H4 (cell line): ENCODE results near the gene MMP8. TPM values are rescaled to one million over a fixed set of nuclear protein-coding genes. Genes with fewer than 3 reads are reported as not detected.

ENCODE experiments used
- total RNA-seq: library from RNA; depleted of rRNA; stranded (reverse); fragments of >200 nt; shearing (Covaris generic); gene quantifications from 2 replicates; pipeline ENCODE4 v1.2.3, GENCODE V29; 2014; rRNA removed

The MMP8 gene
- total RNA-seq, 1 experiment from 2014 or later = not detected

Other genes with a start within 250 kb of the MMP8 start
- 0.06 TPM in 1 of 2 replicates, not detected in the other for gene MMP7, start 194.2 kb downstream of the MMP8 start, total RNA-seq
- gene MMP20, start 99.6 kb downstream of the MMP8 start, total RNA-seq = not detected in 2 replicates
- gene MMP27, start 19.2 kb downstream of the MMP8 start, total RNA-seq = not detected in 2 replicates
- 0.33 TPM in 1 of 2 replicates, not detected in the other for gene MMP10, start 55.7 kb upstream of the MMP8 start, total RNA-seq
- gene MMP1, start 73.2 kb upstream of the MMP8 start, total RNA-seq = 2.8 and 3.1 TPM in 2 replicates
- gene MMP3, start 118.7 kb upstream of the MMP8 start, total RNA-seq = 46.7 and 64.3 TPM in 2 replicates
- 0.41 and 1.5 TPM in 2 replicates for gene MMP12, start 150.0 kb upstream of the MMP8 start, total RNA-seq
- 14.9 and 15.8 TPM in 2 replicates for gene MMP13, start 230.8 kb upstream of the MMP8 start, total RNA-seq